GM19238 (cell line): ENCODE data around the gene RBM19.

Experiments
- DNase-seq: peaks from one replicate; pipeline ENCODE4 v3.0.0; 2011; ENCODE audit warnings: low spot score; ENCODE audit not compliant: insufficient read length

Gene RBM19

DNA sequence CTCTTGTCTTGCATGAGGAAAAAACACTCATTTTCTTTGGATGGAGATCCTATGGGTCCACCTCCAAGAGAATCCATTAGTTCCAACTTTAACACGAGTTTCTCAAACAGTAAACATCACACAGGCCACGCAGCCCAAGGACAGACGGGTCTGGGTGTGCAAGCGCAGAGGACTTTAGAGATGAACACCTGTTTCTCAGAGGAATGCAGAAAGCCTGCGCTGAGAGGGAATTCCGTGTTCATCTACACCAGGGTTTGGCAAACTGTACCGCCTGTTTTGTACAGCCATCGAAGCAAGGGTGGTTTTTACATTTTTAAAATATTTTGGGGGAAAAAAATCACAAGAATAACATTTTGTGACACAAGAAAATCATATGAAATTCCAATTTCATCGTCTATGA, 79.4 kb downstream of the RBM19 start:
- no peak for DNase-seq

GRCh38 chr12:113884392-113884791, 81.7 kb downstream of the RBM19 start:
- DNase-seq, result no peak

DNA sequence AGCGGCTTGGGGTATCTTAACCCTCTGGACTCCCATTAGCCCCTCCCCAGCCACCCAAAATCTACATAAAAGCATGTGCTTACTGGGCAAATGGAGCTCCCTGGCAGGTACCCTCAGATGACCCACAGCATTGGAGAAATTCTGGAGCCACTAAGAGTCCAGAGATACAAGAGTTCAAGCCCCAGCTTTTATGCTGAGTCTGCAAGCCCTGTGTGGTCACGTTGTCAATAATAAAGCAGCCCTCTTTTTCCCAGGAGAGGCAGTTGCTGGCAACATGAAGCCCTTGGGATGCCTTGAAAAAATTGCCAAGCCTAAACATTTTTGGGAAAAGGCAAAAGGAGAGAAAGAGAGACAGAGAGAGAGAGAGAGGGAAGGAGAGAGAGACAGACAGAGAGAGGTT, 83.4 kb downstream of the RBM19 start:
- DNase-seq, result no peak

- DNase-seq, result no peak
These were observed 84.8 kb downstream of the RBM19 start for GRCh38 chr12:113880988-113881962.

- no peak for DNase-seq
These were observed 85.8 kb downstream of the RBM19 start for GRCh38 chr12:113880326-113880725.

DNA sequence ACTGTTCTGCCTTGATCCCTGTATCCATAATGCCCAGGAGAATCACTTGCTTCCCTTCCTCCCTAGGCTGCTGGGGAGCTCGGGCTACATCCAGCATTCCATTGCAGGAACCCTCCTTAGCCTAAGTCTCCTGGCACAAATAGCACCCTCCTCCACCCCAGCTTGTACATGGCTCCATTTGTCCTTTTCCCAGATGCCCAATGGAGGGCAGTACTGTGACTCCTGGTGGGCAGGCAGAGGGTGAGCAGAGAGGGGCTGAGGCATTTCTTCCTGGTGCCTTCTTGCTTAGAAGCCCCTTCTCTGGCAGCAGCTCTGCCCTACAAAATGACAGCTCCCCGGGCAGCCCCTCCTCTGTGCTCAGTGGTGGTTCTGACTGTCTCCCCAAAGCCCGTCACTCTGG, 86.5 kb downstream of the RBM19 start:
- no peak for DNase-seq

DNA sequence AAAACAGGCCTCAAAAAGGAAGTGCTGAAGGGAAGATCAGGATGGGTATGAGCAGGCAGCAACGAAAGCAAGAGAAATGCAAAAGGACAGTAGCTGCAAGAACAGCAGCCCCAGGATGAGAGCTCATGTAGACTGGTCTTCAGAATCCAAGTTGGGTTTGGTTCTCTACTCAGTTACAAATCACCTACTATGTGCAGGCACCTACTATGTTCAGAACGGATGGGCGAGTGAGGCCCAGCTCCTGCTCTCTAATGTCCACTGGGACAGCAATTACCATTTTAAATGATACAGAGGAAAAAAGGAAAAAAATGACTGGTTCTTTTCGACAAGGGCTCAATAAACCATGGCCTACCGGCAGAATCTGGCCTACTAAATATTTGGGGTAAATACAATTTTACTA, 88.5 kb downstream of the RBM19 start:
- no peak for DNase-seq

- no peak for DNase-seq
These were observed 90.0 kb downstream of the RBM19 start for GRCh38 chr12:113876160-113876559.

- DNase-seq, result no peak
These were observed 90.4 kb downstream of the RBM19 start for GRCh38 chr12:113875691-113876090.

DNA sequence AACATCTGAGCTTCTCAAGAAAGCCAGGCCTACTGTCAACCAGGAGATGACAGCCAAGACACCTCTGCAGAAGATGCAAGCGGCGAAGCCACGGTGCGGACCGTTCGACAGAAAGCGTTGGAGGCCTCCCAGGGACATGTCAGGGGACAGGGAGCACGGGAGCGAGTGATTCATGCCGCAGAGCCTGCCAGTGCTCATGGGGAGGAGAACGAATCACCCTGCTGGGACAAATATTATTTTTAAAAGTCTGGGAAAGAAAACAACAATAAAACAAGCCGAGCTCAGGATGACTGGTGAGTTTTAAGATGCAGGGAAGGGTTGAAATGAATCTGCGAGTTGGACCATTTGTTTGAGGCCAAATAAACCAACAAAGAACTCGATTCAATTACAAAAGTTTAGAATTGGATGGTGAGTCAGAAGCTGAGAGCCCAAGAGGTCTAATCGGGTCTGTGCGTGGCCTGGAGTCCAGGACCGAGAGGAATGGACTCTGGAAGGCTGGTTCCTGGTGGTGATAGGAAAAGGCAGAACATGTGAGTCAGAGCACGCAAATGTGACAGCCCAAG, 91.0 kb downstream of the RBM19 start:
- DNase-seq, result no peak

- DNase-seq, result no peak
These were observed 91.8 kb downstream of the RBM19 start for GRCh38 chr12:113874326-113874725.

GRCh38 chr12:113873740-113874139, 92.4 kb downstream of the RBM19 start:
- no peak for DNase-seq

GRCh38 chr12:113870890-113871289, 95.2 kb downstream of the RBM19 start:
- no peak for DNase-seq

DNA sequence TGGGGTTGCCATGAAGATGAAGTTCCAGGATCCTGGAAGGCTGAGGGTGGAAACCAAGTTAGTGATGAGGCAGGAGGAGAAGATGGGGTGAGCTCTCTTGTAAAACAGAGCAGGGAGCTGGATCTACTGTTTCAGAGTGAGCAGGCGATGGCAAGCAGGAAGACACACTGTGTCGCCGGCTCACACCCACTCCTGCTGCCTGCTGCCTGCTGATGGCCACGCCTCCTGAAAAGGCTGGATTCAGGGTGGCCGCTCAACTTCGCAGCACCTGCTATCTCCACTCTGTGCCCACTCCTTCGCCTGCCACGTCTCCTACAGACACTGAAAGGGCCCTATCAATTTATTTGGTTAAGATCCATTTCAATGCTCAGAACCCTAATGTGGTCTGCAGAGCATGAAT, 96.1 kb downstream of the RBM19 start:
- DNase-seq, result no peak

- DNase-seq, result no peak
These were observed 97.8 kb downstream of the RBM19 start for GRCh38 chr12:113868365-113868764.

GRCh38 chr12:113867258-113867657, 98.9 kb downstream of the RBM19 start:
- DNase-seq, result no peak

DNA sequence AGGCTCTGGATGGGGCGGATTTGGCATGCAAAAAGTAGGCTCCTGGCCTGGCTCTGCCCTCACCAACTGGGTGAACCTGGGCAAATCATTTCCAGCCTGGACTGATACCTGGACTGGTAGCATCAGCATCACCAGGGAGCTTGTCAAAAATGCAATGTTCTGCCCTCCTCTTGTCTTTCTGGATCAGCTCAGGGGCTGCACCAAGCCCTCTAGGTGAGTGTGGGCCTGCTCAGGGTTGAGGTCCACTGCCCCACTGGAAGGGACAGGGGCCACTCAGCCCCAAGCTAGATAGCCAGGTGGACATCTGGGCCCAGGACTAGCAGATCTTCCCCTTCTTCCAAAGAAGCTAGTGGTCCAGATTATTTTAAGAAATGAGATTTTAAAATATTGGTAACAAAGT, 99.6 kb downstream of the RBM19 start:
- no peak for DNase-seq

DNA sequence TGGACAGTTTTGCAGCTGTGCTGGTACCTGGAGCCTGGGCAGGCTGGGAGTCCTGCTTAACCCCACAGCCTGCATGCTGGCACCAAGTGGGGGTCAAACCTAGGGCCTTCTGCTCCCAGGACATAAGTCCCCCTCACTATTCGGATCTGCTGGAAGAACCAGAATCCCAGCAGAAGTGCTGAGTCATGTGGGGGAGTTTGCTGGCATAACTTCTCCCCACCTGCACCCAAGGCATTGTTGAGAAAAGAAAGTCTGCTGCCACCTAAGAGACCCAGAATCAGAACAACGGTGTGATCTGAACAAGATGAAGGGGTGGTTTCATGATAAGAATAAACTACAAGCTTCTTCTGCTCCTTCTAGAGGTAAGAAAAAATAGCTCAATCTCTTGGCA, 102.7 kb downstream of the RBM19 start:
- DNase-seq, result no peak

DNA sequence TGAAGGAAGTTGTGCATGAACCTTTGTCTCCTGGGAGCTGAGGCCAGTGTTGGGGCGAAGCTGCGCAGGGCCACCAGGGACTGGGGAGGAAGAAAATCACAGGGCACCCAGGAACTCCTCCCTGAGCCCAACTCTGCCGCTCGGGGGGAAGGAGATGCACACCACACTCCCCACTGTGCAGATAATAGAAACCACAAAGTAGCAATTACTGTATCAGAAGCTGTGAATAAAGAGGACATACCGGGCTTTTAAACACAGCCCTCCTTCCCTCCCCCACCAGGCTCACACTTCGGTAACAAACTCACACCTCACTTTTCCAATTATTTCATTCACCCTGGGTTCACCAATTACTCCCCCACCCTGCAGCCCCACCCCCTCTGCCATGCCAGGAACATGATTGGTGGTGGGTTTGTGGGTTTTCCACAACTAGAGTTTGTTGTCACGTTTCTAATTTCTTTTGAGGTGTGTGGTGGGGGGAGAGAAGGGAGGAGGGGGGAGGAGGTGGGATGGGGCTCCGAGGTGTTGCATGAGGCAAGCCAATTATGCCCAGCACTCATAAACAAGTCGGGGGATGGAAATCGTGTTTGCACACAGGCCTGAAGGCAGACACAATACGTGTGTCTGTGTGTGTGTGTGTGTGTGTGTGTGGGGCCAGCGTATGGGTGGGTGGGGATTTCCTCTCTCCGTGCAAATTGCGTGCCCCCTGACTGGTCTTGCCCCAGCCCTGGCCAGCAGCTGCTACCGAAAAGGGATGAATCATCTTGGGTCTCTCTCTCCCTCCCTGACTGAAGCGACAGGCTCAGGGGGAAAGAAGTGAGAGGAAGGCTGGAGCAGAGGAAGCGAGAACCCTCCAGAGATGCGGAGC, 103.3 kb downstream of the RBM19 start:
- DNase-seq, result no peak

DNA sequence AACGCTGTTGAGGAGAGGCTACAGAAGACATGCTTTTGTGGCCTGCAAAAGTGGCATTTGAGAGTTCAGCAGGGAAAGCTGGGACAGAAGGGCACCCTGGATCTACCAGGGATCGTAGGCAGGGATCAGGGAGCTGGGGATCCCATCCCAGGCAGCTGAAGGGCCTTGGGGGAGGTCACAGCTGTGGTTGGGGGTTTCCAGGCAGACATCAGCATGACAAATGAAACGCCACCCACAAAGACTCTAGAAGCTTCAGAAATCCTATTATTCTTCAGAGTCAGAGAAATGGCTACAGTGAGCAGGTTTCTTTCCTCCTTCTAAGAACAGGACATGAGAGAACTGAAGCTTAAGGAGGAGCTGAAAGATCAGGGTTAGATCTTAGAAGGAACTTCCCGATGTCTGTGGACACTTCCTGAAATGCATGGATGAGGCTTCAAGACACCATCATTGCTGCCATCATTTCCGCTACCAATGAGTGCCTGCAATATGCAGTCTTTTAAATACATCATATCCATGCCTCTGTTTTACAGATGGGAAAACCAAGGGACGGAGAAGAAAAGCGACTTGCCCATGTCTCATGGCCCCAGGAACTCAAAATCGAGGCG, 104.3 kb downstream of the RBM19 start:
- DNase-seq, result no peak

DNA sequence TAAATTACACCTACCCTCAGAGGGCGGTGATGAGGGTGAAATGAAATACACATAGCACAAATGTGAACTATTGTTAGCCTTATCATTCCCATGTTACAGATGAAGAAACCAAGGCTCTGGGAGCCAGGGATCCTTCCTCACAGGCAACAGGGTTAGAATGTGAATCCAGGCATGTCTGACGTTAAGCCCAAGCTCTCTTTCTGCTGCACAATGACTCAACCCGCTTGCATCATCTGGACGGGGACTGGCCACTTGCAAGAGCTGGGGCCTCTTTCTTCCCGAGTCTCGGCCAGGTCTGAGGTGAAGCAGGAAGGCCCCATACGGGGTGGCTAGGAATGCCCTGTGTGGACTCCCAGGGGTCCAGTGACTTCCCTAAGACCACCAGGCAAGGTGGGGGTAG, 105.2 kb downstream of the RBM19 start:
- no peak for DNase-seq
